PC-9 (cell line): ENCODE results near the gene SASH1.

Experiments used
- CTCF ChIP-seq: fragments of 200-600 bp; sonication (generic); conservative IDR thresholded peaks from 2 replicates; pipeline ENCODE4 v1.6.1; 2017; ENCODE audit warnings: mixed run types, antibody characterized with exemption, mild to moderate bottlenecking, moderate library complexity
- EZH2 ChIP-seq: fragments of 200-600 bp; sonication (generic); IDR thresholded peaks from 2 replicates; pipeline ENCODE4 v1.8.0; 2017; ENCODE audit warnings: antibody characterized with exemption, low read depth

DNA sequence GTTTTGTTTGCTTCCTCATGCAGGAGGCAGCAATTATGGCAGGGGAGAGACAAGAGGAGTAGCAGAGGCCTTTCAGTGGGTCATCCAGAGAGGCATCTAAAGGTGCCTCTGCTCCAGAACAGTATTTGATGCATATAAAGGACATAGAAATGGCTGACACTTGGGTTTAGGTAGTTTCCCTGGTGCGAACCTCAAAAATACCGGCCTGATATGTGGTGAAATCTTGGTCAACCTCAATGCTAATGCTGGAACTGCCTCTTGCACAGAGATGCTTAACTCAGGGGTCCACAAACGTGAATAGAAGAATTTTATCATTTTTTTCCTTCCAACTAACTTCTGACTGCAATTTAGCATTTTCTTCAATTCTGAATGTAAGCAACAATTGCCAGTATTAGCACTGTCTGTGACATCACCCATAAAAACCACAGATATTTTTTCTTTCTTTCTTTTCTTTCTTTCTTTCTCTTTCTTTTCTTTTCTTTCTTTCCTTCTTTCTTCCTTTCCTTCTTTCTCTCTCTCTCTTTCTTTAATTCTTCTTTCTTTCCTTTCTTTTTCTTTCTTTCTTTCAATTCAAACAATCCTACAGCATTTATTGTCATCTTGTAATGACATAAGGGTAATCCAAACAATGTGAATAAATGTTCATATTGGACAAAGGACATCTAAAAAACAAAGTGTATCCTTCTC lies 224.2 kb downstream of the SASH1 start:
- TF ChIP-seq CTCF = no peak
- no peak for TF ChIP-seq EZH2
